HG03342 (cell line): ENCODE data around the gene PPP1R1B.
A peak's percentile ranks its signal among the peaks of the same experiment; 100 is the strongest.

Experiments used
- ATAC-seq: cut with Tn5 transposase; IDR thresholded peaks from one replicate; pipeline ENCODE4 v1.9.1; 2021; ENCODE audit warnings: mild to moderate bottlenecking, moderate library complexity; ENCODE audit not compliant: unreplicated experiment

PPP1R1B gene

DNA sequence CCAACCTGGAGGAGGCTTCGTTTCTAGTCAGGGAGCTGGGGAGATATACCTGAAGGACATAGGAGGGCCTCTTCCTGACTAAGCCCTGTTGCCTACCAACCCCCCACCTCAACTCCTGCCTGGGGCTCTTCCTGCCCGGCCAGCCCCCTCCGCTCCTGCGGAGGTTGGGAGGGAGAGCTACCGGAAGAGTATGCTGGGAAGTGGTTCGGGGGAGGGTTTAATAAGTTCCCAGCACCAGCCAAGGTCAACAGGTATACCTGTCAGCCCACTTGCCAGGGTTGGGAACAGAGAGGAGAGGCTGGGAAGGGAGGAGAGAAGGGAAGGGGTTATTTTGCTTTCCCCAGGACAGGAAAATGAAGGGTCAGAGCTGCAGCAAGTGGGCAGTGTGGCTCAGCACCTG lies 4.7 kb downstream of the PPP1R1B start:
- ATAC-seq, result no peak

DNA sequence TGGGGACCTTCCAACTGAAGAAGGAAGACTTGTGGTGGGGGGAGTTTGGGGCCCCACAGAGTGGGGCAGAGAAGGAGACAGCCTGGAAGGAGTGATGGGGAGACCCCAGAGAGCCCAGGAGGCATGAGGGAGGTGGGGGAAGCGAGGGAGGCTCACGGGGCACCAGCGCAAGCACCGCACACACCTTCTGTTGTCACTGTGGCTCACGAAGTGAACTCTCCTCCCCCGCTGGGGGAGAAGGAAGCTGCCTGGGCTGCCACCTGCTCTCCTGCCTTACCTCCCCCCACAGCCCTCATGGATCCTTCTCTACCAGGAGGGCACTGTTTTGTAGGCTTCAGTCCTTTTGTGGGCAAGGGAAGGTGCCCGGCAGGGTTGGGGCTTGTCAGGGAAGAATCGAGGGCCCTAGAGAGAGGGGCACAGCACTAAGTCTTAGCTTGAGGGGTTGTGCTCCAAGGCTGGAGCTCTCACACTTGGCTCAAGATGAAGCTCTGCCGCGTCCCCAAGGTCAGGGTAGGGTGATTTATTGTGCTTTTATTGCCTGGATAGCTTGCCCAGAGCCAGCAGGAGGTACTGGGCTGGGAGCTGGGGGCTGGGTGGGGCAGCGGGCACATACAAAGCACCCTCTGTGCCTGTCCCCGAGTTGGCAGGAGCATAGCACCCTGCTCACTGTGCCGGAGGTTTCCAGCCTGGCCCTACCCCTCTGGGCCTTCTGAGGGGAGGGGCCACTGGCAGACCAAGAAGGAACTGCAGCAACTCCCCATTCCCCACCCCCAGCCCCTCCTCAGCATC lies 5.6 kb downstream of the PPP1R1B start:
- no peak for ATAC-seq

DNA sequence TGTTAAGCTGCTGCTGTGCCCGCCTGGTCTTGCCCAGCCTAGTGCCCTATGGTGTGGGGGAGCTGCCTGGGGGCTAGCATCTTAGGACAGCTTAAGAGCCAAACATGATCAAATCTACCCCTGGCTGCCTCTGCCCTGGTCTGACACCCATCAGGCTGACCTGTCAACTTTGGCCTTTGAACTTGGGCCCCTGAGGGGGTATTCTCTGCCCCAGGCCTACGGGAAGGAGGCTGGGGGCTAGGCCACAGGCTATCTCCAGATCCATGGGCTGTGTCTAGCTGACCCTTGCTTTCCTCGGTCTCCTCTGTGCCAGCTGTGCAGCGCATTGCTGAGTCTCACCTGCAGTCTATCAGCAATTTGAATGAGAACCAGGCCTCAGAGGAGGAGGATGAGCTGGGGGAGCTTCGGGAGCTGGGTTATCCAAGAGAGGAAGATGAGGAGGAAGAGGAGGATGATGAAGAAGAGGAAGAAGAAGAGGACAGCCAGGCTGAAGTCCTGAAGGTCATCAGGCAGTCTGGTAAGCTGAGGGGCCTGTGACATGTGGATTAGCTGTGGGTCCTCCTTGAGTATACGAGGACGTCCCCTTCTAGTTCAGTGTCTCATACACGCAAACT lies 6.9 kb downstream of the PPP1R1B start:
- no peak for ATAC-seq

DNA sequence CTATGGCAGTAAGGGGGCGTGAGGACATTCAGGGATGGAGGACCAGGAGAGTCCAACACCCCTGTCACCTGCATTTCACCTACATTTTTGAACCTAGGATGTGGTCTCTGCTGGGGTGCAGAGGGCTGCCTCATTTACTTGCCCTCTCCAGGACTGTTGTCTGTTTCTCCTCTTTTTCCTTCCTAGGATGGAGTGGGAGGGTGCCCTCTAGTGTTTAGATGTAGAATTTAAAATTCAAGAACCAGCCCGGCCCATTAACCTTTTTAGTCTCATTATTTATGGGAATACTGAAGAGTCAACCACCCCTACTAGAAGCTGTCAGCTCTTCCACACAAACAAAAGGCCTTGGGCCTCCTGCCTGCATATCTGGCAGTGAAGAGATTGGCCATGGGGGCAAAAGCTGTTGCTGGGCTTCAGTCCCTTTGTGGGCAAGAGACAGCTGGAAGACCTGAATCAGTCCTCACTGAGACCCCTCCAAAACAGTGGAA lies 7.7 kb downstream of the PPP1R1B start:
- no peak for ATAC-seq

DNA sequence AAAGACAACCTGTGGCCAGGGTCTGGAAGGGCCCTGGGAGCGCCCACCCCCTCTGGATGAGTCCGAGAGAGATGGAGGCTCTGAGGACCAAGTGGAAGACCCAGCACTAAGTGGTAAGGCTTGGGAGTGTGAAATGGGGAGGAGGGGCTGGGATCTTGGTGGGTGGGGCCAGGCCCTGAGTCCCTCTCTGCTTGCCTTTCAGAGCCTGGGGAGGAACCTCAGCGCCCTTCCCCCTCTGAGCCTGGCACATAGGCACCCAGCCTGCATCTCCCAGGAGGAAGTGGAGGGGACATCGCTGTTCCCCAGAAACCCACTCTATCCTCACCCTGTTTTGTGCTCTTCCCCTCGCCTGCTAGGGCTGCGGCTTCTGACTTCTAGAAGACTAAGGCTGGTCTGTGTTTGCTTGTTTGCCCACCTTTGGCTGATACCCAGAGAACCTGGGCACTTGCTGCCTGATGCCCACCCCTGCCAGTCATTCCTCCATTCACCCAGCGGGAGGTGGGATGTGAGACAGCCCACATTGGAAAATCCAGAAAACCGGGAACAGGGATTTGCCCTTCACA lies 8.9 kb downstream of the PPP1R1B start:
- no peak for ATAC-seq

DNA sequence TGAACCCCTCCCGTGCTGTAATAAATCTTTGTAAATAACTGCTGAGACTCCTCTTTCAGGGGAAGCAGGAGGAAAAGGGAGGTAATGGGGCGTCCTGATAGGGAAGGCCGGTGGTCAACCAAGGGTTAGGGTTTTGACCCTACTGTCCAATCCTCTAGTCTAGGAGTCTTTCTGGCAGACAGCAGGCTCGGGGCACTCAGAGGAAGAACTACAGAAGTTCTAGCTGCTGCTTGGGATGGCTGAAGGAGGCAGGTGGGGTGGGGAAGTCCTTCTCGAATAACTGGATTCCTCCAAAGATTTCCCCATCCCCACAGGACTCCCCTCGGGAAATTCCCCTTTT lies 9.8 kb downstream of the PPP1R1B start:
- ATAC-seq, result peak; percentile 33

DNA sequence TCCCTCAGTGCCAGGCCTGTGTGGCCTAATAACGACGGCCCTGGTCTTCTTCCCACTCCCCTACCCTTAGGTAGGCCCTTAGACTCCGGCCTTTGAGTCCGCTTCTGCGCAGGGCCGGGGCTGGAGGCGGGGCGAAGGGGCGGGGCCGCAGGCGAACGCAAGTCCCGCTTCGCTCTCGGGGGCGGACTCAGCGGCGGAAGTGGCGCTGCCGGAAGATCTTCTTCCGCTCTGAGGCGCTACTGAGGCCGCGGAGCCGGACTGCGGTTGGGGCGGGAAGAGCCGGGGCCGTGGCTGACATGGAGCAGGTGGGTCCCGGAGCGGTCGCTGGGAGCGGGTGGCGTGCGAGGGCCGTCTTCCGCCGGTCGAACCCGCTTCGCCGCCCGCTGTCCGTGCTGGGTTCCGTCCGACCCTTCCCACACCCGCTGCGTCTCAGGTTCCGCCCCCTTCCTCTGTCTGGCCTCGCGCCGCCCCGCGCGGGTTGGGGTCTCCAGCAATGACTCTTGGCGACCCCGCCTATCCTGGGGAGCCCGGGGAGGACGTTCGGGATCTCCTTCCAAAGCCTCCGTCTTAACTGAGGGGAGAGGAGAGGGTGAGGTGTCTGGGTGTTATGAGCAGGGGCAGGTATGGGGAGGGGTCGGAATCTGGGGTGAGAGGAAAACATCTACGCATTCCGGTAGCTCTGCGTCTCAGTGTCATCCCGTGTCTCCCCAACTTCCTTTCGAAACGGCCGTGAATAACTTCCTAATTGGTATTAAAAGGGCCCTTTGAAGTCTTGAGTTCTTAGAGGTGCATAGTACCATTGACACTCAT lies 10.4 kb downstream of the PPP1R1B start, which contains the start of gene STARD3:
TSS of gene STARD3 (plus strand) at position 218 of the 810 bp plus-strand sequence. CDS start 16,388 bp downstream, outside the sequence.
- peak; percentile 77 for ATAC-seq

DNA sequence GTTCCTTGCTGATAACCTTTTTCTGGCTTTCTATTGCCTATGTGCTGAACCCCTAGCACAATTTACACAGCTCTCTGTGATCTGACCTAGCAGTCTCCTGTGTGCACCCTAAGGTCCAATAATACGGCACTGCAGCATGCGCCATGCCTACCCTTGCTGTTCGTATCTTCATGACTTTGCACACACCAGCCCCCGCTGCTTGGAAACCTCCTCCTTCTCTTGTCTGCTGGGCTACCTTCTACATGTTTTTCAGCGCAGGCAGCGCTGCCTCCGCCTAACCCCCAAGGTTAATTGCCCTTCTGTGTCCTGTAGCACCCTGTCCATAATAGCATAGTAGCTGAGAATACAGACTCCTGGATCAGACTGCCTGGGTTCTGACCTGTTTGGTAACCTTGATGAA lies 11.6 kb downstream of the PPP1R1B start:
- no peak for ATAC-seq

DNA sequence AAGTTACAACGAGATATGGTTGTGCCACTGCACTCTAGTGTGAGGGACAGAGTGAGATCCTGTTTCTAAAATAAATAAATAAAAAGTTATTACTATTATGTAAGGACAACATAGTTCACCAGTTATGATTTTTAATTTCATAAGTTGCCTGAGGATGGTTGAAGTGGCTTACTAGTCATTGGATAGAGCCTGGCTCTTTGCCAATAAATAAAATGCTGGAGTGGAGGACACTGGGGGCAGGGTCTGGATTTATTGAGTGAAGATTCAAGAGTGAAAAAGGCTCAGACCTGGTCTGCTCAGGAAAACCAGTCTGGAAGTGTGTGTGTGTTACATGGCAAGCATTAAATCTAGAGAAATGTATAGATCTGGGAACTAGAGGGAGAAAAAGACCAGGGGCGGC lies 12.3 kb downstream of the PPP1R1B start:
- no peak for ATAC-seq

DNA sequence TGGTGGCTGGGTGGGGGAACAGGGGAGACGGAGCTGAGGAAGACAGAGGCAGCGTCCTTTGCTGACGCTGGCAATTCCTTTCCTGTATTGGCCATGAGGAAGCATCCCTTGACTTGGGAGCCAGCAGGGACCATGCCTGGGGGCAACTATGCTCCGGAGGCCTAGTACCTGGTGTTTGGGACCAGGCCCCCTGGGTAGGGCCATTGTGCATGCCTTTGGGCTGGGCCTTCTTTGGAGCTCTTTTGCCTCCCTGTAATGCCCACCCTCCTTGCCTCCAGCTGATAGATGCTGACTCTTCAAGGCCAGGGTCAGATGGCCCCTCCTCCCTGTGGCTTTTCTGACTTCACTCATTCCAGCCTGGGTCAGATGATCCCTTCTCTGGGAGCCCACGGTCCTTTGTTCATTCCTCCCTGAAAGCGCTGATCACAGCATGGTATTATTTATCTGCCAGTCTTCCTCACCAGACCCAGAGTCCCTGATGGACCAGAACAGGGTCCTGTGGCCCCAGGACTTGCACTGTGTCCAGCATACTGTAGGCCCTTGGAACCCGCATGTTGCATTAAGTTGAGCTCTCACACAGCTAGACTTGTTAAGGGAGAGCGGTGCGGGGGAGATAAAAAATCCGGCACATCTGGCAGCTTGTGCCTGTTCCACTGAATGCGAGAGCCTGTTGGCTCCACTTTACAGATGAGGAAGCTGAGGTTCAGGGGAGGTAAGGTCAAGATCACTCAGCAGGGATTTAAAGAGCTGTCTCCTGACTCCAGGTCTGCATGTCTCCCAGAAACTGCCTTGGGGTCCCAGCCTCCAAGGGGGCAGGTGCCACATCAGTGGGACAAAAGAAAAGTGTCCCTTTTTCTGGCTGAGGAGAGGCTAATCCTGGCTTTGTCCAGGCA lies 13.1 kb downstream of the PPP1R1B start:
- ATAC-seq, result no peak

DNA sequence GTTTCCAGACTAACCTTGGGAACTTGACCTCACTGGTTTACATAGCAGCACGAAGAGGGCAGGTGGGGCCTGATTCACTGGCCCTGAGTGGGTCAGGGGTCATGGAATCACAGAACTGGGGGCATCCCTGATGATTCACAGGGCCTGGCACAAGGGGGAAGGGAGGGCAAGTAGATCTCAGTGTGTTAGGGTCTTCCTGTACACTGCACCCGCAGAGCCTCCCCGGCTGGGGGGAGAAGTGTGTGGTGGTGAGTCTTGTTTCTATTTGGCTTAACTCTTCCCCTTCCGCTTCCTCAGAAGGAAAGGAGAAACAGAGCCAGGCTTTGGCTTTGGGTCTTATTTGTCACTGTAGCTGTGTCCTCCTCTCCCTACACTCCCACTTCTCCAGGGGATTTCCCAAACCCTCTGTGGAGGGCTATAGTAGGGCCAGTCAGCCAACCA lies 13.9 kb downstream of the PPP1R1B start:
- ATAC-seq, result no peak

DNA sequence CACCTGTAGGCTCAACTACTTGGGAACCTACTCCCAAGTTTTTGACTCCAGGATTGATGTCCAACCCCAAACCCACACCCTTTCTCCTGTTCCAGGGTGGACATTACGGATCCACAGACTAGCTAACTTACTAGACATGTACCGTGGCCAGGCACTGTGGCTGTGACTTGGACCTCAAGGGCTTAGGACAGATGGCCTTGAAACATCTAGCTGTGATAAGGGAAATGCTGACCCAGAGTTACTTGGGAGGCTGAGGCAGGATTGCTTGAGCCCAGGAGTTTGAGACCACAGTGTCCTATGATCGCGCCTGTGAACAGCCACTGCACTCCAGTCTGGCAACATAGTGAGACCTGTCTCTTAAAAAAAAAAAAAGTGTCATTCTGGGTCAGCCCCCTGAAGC lies 14.3 kb downstream of the PPP1R1B start:
- no peak for ATAC-seq

DNA sequence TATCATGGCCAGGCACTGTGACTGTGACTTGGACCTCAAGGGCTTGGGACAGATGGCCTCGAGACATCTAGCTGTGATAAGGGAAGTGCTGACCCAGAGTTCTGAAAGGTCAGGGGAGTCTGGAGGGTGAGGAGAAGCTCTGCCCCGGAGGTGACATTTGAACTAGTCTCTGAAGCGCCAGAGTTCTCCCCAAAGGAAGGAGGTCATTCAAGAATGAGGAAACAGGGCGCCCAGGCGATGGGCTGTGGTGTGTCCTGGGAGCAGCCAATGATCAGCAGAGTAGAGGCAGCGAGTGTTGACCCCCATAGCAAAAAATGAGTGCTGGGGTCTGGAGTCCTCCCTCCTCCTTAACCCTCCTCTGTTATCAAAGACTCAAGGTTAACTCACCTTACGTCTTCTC lies 15.1 kb downstream of the PPP1R1B start:
- no peak for ATAC-seq

DNA sequence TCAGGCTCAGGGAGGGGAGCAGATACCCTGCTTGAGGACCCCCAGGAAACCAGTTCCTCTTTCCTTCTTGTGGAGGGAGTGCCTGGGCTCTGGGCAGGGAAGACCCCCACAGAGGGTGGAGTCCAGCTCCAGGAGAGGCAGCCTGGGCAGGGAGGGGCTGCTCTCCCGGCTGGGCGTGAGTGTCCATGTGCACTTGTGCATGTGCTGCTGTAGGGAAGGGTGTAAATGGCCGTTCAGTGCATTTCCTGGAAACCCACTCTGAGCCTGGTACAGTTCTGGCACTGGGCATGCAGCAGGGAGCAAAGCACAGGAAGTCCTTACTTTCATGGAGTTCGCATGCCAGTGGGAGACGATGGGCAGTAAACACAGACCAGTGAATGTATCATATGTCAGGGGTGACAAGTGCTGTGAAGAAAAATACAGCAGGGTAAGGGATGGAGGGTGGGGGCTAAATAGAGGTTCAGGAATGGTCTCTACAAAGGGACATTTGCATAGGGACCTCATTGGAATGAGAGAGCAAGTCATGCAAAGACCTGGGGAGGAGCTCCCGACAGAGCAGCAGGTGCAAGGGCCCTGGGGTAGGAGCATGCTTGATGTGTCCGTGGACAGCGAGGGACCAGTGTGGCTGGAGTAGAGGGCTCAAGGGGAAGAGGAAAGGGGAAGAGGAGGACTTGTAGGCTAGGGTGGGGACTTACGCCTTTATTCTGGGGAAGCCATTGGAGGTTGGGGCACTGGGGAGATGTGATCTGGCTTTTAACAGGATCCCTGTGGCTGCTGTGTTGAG lies 15.7 kb downstream of the PPP1R1B start:
- ATAC-seq, result no peak

DNA sequence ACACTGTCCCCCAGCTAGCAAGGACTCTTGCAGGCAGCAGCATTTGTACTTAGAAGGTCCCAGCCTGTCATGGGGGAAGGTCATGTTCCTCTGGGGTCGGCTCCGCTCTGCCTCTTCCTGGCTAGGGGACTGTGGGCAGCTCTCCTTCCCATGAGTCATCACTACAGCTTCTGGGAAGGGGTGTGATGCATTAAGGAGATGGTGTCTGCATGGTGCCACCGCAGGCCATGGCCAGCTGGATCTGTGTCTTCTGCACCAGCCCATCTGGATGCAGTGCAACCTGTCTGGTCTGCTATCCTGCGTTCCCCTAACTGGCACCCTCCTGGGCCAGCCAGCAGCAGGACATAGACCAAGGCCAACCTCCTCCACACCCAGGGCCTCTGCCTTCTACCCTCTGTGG lies 16.5 kb downstream of the PPP1R1B start:
- no peak for ATAC-seq

DNA sequence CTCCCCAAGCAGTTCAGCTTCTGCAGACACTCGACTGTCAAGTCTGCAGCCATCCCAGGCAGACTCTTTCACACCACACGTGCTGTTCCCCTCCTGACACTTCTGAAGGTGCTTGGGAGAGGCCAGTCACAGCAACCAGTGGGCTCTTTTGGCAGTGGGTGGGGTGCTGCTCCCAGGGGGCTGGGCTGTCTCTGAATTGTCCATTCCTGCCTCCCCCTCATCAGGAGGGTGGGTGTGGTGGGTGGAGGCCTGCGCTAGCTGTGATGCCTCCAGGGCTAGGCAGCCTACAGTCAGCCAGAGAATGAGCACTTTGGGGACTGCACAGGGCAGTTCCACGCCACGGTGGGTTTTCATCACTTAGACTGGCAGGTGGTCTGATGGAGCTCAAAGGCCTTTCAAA lies 20.5 kb downstream of the PPP1R1B start:
- ATAC-seq, result no peak

DNA sequence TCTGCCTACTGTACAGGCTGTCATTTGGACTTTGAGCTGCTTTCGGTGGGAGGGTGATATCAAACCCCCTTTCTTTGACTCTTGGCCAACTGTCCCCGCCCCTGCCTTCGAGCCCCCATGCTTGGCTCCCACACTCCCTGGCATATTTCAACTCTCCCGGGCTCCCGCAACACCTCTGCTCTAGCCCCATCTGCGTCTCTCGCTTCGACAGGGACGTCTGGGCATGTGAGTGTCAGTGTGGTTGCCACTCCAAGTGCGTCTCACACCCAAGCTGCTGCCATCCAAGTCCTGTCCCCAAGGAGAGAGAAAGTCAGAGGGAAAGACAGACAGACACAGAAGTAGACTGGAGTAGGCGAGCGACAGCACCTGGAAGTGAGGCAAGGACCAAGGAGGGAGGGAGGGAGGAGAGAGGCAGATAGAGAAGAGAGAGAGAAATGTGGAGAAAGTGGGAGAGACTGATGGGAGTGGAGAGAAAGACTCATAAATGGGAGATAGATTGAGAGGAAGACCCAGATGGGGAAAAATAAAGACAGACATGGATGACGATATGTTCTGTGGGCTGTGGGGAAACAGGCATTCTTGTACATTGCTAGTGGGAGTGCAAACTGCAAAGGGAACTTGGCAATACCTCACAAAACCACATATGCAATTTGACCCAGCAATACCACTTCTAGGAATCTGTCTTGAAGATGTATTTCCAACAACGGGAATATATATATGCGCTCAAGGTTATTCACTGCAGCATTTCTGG lies 22.0 kb downstream of the PPP1R1B start:
- no peak for ATAC-seq

DNA sequence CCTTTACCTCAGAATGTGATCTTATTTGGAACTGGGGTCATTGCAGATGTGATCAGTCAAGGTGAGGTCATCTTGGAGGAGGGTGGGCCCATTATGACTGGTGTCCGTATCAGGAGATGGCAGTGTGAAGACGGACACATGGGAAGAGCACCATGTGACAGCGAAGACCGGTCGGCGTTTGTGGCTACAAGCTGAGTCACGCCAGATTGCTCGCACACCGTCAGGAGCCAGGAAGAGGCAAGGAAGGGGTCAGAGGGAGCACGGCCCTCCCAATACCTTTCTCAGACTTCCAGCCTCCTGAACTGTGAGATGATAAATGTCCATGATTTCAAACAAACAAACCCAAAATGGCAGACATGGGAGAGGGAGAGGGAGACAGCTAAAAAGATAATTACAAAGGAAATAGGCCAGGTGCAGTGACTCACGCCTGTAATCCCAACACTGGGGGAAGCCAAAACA lies 23.4 kb downstream of the PPP1R1B start:
- no peak for ATAC-seq
